Subcutaneous abdominal adipose tissue (tissue), 5 donors: ENCODE results near the gene MTHFR.
"Not testable (repeated sequence)": the region's sequence is repeated elsewhere in the genome, so short reads cannot be mapped to it uniquely, and the experiment has no call there.

ENCODE experiments used
- H3K27ac ChIP-seq: one replicate; pipeline ENCODE4 v1.7.0; 2013; ENCODE audit warnings: low read depth, mild to moderate bottlenecking, inconsistent platforms, low read length, moderate library complexity
- H3K27me3 ChIP-seq, 5 donors: one replicate each; pipeline ENCODE4 v1.7.0; 2013; ENCODE audit warnings: low read length in 5 of 5, inconsistent platforms in 1 of 5; ENCODE audit not compliant: control insufficient read depth in 5 of 5, insufficient read depth in 4 of 5
- H3K36me3 ChIP-seq, 5 donors: one replicate each; pipeline ENCODE4 v1.7.0; 2013; ENCODE audit warnings: low read length in 5 of 5; ENCODE audit not compliant: control insufficient read depth in 5 of 5, insufficient read depth in 5 of 5
- H3K4me1 ChIP-seq, 5 donors: one replicate each; pipeline ENCODE4 v1.7.0; 2013; ENCODE audit warnings: low read length in 5 of 5, mild to moderate bottlenecking in 3 of 5, moderate library complexity in 1 of 5; ENCODE audit not compliant: control insufficient read depth in 5 of 5, insufficient read depth in 5 of 5
- H3K4me3 ChIP-seq, 5 donors: one replicate each; pipeline ENCODE4 v1.7.0; 2013; ENCODE audit warnings: low read length in 5 of 5, low read depth in 1 of 5
- H3K9ac ChIP-seq, 5 donors: one replicate each; pipeline ENCODE4 v1.7.0; 2013; ENCODE audit warnings: low read length in 5 of 5, mild to moderate bottlenecking in 4 of 5, moderate library complexity in 3 of 5
- H3K9me3 ChIP-seq, 5 donors: one replicate each; pipeline ENCODE4 v1.7.0; 2013; ENCODE audit warnings: low read length in 5 of 5; ENCODE audit not compliant: control insufficient read depth in 5 of 5
- donor health status: healthy.
- donor health status: healthy.
- donor health status: healthy.
- donor health status: healthy.
- donor health status: healthy.

The MTHFR gene

DNA sequence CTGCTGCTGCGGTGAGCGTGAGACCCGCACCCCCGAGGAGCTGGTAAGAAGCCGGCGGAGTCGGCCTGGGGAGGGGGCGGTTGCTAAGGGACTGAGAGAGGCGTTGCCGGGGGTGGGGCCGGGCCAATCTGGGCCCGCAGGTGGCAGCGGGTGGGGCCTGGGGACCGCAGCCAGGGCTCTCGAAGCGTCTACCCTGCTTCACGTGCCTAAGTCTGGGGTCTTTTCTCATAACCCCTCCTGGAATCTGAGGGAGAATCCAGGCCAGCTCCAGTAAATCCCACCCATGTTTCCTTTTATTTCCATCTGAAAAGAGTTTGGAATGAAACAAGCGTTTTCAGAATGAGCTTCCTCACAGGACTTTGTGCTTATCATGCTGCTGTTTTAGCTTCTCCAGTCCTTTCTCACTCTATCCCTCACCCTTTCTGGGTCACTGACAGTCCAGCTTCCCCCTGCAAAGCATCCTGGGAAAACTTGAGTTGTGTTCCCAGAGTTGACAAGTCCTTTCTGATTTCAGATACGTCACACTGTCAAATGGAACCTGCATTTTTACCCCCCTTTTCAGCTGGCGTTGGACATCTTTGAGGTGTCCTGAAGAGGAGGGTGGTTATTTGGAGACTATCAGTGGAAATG is 658 bp upstream of the MTHFR start:
- Histone ChIP-seq H3K27me3 (no peaks in the 10 kb centered on the region), H3K9ac (peak overlapping the region; percentile 85 to 99 (median 94)), H3K4me3 (peak overlapping the region; percentile 76 to 90 (median 86)), H3K9me3 (no peaks in the 10 kb centered on the region), H3K36me3 (peaks cover 0 to 25% (median 10%) of the 10 kb centered on the region in 5 donors), H3K4me1 (peaks cover 14 to 56% (median 54%) of the 10 kb centered on the region in 5 donors), H3K27ac (peak overlapping the region; percentile 97)

DNA sequence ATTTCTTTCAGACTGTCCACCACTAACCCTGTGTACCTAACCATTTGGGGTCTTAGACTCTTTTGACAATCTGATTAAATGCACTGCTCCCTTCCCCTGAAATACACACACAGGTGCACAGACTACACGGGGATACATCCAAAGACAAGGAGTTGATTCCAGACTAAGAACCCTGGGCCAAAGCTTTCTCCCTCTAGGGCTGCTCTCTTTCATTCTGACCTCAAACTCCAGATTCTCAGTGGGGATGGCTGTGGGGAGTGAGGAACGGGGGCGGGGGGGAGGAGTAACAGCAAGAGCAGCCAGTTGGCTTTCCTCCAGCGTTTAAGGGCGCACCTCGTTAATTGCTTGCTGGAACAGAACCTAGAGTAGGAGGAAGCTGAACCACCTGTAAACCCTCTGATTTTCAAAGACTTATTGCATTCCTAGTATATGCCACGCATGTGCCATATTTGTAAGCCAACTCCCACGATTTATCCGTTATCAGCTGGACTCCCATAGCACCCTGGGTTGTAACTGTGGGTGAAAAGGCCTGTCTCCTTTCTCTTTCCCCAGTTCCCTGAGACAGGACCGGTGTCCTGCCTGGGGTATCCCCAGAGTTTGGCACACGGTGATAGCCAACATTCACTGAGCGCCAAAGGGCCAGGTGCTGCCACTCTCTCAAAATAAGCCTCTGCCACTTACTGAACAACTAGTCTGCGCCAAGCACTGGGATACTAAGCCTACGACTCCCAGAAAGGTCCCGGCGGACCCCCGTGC is 920 bp downstream of the MTHFR start:
- H3K27me3 ChIP-seq, result no peaks in the 10 kb centered on the region
- peak overlapping the region; percentile 92 to 99 (median 95) for H3K9ac ChIP-seq
- peaks cover 14 to 56% (median 54%) of the 10 kb centered on the region in 5 donors for H3K4me1 ChIP-seq
- peak overlapping the region; percentile 97 for H3K27ac ChIP-seq
- peaks cover 0 to 35% (median 22%) of the 10 kb centered on the region in 5 donors for H3K36me3 ChIP-seq
- no peaks in the 10 kb centered on the region for H3K9me3 ChIP-seq
- peak overlapping the region; percentile 85 to 93 (median 86) for H3K4me3 ChIP-seq

DNA sequence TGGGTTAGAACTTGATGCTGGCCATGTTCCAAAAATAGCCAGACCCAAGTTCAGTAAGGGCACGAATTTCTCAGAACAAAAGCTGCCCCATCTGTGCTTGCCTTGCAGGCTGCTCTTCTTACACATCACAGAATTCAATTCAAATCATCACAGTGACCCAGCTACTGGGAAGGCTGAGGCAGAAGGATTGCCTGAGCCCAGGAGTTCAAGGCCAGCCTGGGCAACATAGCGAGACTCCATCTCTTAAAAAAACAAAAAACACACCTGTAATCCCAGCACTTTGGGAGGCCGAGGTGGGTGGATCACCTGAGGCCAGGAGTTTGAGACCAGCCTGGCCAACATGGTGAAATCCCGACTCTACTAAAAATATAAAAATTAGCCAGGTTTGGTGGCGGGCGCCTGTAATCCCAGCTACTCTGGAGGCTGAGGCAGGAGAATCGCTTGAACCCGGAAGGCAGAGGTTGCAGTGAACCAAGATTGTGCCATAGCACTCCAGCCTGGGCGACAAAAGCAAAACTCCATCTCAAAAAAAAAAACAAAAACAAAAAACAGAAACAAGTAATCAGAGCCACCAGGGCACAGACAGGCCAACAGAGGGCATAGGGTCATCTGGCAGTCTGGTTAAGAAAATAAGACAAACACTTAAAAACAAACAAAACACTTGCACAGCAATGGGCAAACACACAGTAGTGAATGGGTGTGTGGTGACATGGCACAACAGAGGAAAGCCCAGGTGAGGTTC is 1.7 kb downstream of the MTHFR start:
- peak overlapping the region; percentile 97 for H3K27ac ChIP-seq
- H3K4me1 ChIP-seq, result peaks cover 14 to 56% (median 54%) of the 10 kb centered on the region in 5 donors
- not testable (repeated sequence) for H3K9me3 ChIP-seq, H3K27me3 ChIP-seq
- peak overlapping the region in 4 of 5 donors; percentile 66 to 92 (median 82) for H3K9ac ChIP-seq
- H3K36me3 ChIP-seq, result peaks cover 0 to 32% (median 25%) of the 10 kb centered on the region in 5 donors
- H3K4me3 ChIP-seq, result peak overlapping the region; percentile 81 to 93 (median 88)

DNA sequence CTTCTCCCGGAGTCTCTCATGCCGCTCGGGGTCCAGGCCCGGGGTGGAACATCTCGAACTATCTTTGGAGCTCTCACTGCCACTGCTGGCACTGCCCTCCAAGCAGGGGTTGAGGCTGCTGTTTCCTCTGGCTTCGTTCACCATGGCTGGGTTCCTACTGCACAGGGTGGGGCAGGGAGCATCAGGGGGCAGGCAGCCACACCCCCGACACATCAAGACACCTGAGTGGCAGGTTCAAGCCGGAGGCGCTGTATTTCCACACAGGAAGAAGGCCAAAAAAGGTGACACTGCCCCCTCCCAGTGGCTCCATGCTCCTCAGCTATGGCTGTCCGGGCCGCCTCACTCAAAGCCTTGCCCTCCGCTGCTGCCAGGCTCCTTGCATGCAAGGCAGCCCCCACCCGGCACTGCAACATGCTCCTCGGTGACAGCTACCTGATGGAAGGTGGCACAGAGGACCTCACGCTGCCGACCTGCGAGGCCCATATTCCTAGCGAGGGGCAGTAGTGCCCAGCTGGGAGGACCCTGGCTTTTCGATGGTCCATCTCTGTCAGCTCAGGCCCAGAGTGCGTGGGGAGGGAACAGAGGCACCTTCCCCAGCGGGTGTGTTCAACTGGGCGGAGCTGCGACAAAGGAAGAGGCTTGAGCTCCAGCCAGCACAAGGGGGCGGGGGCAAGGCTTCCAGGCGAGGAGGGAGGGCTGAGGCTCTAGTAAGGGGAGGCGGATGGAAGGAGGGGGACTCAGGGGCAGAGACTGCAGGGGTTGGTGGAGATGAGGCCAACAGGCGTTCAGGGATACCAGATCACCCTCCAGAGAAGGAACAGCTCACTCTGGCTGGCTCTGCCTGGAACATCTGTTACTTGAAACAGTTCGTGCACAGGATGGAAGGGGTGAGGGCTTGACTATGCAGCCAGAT is 2.5 kb downstream of the MTHFR start:
- peak overlapping the region; percentile 67 to 88 (median 81) for H3K4me3 ChIP-seq
- no peaks in the 10 kb centered on the region for H3K27me3 ChIP-seq
- H3K36me3 ChIP-seq, result peaks cover 0 to 31% (median 27%) of the 10 kb centered on the region in 5 donors
- peaks cover 14 to 56% (median 54%) of the 10 kb centered on the region in 5 donors for H3K4me1 ChIP-seq
- H3K9ac ChIP-seq, result peak overlapping the region; percentile 66 to 88 (median 77)
- peak overlapping the region; percentile 97 for H3K27ac ChIP-seq
- H3K9me3 ChIP-seq, result no peaks in the 10 kb centered on the region

DNA sequence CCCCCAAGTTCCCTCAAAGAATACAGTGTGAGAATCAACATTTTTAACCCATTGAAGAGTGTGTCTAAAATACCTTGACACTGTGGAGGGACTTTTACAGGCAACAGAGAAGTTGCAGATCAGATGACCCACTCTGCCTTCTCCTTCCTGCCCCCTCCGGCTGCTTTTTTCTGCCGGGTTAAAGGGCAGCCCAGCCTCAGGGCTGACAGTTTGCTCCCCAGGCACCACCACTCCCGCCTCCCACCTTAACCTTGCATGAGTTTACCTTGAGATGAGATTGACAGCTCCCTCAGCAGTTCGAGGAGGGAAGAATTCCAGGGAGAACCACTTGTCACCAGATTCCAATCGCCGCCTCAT is 3.2 kb downstream of the MTHFR start:
- Histone ChIP-seq H3K36me3 (peaks cover 0 to 28% (median 23%) of the 10 kb centered on the region in 5 donors), H3K27ac (peak overlapping the region; percentile 97), H3K9ac (peak overlapping the region; percentile 66 to 88 (median 77)), H3K9me3 (no peaks in the 10 kb centered on the region), H3K27me3 (no peaks in the 10 kb centered on the region), H3K4me3 (peak overlapping the region; percentile 67 to 88 (median 81)), H3K4me1 (peaks cover 14 to 58% (median 49%) of the 10 kb centered on the region in 5 donors)

DNA sequence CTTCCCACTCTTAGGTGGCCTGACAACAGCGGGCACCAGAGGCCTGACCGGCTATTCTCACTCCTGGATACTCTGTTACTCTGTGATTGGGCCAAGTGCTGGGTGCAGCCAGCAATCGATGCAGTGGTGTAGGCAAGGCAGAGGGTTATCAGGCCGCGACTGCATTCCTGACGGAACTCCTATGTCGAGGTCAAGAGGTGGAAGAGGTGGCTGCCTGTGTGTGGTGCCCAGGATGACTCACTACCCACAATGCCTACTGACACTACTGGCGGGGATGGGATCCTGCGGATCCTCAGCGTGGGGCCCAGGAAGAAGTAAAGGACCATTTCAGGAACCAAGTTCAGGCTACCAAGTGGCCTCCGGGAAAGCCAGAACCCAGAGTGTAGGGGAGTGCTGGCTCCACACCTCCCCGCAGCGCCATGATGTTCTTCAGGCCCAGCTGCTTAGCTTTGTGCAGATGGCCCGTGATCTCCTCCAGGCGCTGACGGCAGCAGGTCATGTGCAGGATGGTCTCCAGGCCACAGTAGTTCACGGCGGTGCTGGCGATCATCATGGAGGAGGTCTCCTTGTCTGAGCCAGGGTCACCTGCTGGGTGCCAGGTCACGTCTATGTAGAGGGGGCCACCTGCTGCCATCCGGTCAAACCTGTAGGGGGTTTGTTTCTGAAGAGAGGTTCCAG is 4.9 kb downstream of the MTHFR start:
- H3K4me1 ChIP-seq, result peaks cover 10 to 59% (median 42%) of the 10 kb centered on the region in 5 donors
- H3K4me3 ChIP-seq, result peak overlapping the region in 1 of 5 donors; percentile 6
- H3K27ac ChIP-seq, result no peak overlapping the region

DNA sequence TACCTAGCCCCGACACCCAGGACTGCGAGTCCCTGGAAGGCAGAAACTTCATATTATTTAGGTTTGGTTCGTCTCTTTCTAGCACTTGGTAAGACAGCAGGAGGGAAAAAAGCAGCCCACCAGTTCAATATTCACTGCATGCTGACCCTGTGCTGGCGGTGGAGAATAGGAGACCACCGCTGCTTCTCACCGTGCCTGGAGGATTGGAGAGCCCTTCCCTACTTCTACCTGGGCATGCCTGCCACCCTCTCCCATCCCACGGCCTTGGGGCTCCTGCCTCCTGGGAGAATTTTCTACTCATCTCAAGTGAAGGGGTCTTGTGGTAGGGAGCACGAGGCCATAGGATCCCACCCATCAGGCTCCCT is 5.4 kb downstream of the MTHFR start:
- Histone ChIP-seq H3K27ac (no peak overlapping the region), H3K27me3 (no peaks in the 10 kb centered on the region), H3K36me3 (peaks cover 0 to 39% (median 32%) of the 10 kb centered on the region in 5 donors), H3K9ac (no peak overlapping the region), H3K9me3 (no peaks in the 10 kb centered on the region), H3K4me3 (no peak overlapping the region), H3K4me1 (peaks cover 10 to 58% (median 42%) of the 10 kb centered on the region in 5 donors)

More for the DNA sequence above, 4.9 kb downstream of the MTHFR start:
- H3K27me3 ChIP-seq, result no peaks in the 10 kb centered on the region
- H3K36me3 ChIP-seq, result peaks cover 0 to 34% (median 27%) of the 10 kb centered on the region in 5 donors
- no peaks in the 10 kb centered on the region for H3K9me3 ChIP-seq
- H3K9ac ChIP-seq, result peak overlapping the region in 1 of 5 donors; percentile 42

DNA sequence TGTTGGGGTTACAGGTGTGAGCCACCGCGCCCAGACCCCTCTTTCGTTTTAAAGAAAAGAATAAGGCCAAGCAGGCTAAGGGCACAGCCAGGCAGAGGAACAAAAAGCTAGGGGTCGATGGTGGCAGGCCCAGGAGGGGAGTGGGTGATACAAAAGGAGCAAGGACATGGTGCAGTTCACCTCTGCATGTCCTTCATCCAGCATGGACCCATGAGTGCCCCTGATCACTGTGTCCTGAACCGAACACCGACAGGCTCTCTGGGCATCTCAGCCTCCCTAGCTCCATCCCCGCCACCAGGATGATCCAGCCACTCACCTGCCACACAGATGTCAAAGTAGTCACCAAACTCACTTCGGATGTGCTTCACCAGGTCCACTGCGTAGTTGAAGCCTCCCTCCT is 5.9 kb downstream of the MTHFR start:
- H3K9me3 ChIP-seq, result no peaks in the 10 kb centered on the region
- H3K36me3 ChIP-seq, result peaks cover 0 to 44% (median 36%) of the 10 kb centered on the region in 5 donors
- H3K9ac ChIP-seq, result no peak overlapping the region
- no peak overlapping the region for H3K27ac ChIP-seq
- no peaks in the 10 kb centered on the region for H3K27me3 ChIP-seq
- peaks cover 10 to 53% (median 37%) of the 10 kb centered on the region in 5 donors for H3K4me1 ChIP-seq
- no peak overlapping the region for H3K4me3 ChIP-seq

DNA sequence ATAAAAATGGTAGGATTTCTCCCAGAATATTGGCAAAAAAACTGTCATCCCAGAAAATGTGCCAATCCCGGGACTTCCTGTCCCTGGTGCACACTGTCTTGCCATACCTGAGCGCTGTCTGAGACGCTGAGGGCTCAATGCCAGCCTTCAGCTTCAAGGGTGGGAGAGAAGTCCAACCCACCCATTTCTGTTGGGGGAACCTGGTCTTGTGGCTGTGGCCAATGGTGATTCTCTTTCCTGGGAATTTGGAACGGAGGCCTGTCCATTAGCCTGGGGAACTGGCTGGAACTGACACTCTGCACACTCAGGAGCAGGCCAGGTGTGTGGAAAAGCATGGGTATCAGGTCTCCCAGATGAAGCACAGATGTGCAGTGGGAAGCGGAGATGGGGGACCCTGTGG is 6.7 kb downstream of the MTHFR start:
- no peaks in the 10 kb centered on the region for H3K9me3 ChIP-seq
- H3K9ac ChIP-seq, result no peak overlapping the region
- peaks cover 0 to 52% (median 44%) of the 10 kb centered on the region in 5 donors for H3K36me3 ChIP-seq
- no peak overlapping the region for H3K4me3 ChIP-seq
- H3K27me3 ChIP-seq, result no peaks in the 10 kb centered on the region
- no peak overlapping the region for H3K27ac ChIP-seq
- peaks cover 7 to 45% (median 29%) of the 10 kb centered on the region in 5 donors for H3K4me1 ChIP-seq
